ENCODE measurements around the gene TRMT11.

DNA sequence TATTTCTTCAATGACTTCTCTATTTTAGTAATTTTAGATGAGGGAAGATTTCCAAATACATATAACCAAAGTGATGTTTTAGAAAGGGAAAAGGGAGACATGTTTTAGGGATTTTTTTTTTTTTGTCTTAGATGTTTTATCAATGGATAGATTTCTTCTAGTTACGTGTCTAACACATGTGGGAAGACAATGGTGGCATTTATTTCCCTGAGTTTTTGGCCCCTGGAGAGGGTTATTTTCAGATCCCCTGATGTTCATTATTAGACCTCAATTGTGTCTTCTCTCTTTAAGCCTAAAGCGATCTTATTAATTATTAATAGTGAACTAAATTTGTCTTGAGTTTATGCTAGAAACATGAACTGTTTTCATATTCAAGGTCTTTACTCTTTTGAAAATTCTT is 30.3 kb downstream of the TRMT11 start:
- TF ChIP-seq POLR2AphosphoS5 (IDR thresholded peaks at IDR 0.05) (no peak), CTCF (IDR thresholded peaks at IDR 0.05) (no peak)

Measured in transverse colon (tissue), 4 donors.